HepG2 (cell line): ENCODE data around the gene IGFBP6. TPM values are rescaled to one million over a fixed set of nuclear protein-coding genes. Genes with fewer than 3 reads are reported as not detected.
A peak's percentile ranks its signal among the peaks of the same experiment; 100 is the strongest.

Experiments used
- DNMT1 ChIP-seq: sonication (generic); formaldehyde crosslinking; IDR thresholded peaks from 2 replicates; pipeline ENCODE4 v1.5.1; 2020; ENCODE audit warnings: mild to moderate bottlenecking, missing genetic modification reagents
- FOXC1 ChIP-seq: sonication (generic); formaldehyde crosslinking; IDR thresholded peaks from 2 replicates; pipeline ENCODE4 v1.8.0; 2022; ENCODE audit warnings: mild to moderate bottlenecking, missing genetic modification reagents, borderline replicate concordance
- GABPA ChIP-seq, 2 experiments: IDR thresholded peaks; 2 replicates each; pipeline ENCODE4 v1.6.1; 2011 to 2016; ENCODE audit warnings: low read depth in 2 of 2, low read length in 1 of 2, missing biosample characterization in 1 of 2, missing genetic modification characterization in 1 of 2
- KLF11 ChIP-seq: IDR thresholded peaks from 2 replicates; pipeline ENCODE4 v1.6.1; 2016; ENCODE audit warnings: missing compliant biosample characterization
- KLF15 ChIP-seq: sonication (generic); formaldehyde crosslinking; IDR thresholded peaks from 2 replicates; pipeline ENCODE4 v1.8.1; 2023; ENCODE audit warnings: borderline replicate concordance, mild to moderate bottlenecking, inconsistent platforms, missing genetic modification reagents, mixed read lengths
- NAIF1 ChIP-seq: sonication (generic); formaldehyde crosslinking; IDR thresholded peaks from 2 replicates; pipeline ENCODE4 v1.5.0; 2020; ENCODE audit warnings: mild to moderate bottlenecking, missing genetic modification reagents, borderline replicate concordance
- RXRA ChIP-seq: sonication (generic); formaldehyde crosslinking; IDR thresholded peaks from 2 replicates; pipeline ENCODE4 v1.5.1; 2020; ENCODE audit warnings: missing genetic modification reagents
- RXRB ChIP-seq: IDR thresholded peaks from 2 replicates; pipeline ENCODE4 v1.6.1; 2016; ENCODE audit warnings: borderline replicate concordance, missing genetic modification reagents, missing compliant biosample characterization
- TRAFD1 ChIP-seq: sonication (generic); formaldehyde crosslinking; IDR thresholded peaks from 2 replicates; pipeline ENCODE4 v1.5.1; 2020; ENCODE audit warnings: missing genetic modification reagents, mild to moderate bottlenecking, borderline replicate concordance
- ZFP41 ChIP-seq: sonication (generic); formaldehyde crosslinking; IDR thresholded peaks from 2 replicates; pipeline ENCODE4 v1.4.0; 2020; ENCODE audit warnings: mild to moderate bottlenecking, missing genetic modification reagents, borderline replicate concordance
- ZFP62 ChIP-seq: sonication (generic); formaldehyde crosslinking; IDR thresholded peaks from 2 replicates; pipeline ENCODE4 v1.4.0; 2020; ENCODE audit warnings: missing genetic modification reagents
- ZNF547 ChIP-seq: sonication (generic); formaldehyde crosslinking; IDR thresholded peaks from 2 replicates; pipeline ENCODE4 v1.5.1; 2020; ENCODE audit warnings: mild to moderate bottlenecking, missing genetic modification reagents
- ZNF607 ChIP-seq: sonication (generic); formaldehyde crosslinking; IDR thresholded peaks from 2 replicates; pipeline ENCODE4 v1.5.1; 2020; ENCODE audit warnings: missing genetic modification reagents, mild to moderate bottlenecking, borderline replicate concordance
- ZNF704 ChIP-seq: sonication (generic); formaldehyde crosslinking; IDR thresholded peaks from 2 replicates; pipeline ENCODE4 v1.8.1; 2023; ENCODE audit warnings: mild to moderate bottlenecking, inconsistent platforms, moderate library complexity, missing genetic modification reagents, borderline replicate concordance
- ZNF781 ChIP-seq: sonication (generic); formaldehyde crosslinking; IDR thresholded peaks from 2 replicates; pipeline ENCODE4 v1.5.1; 2020; ENCODE audit warnings: borderline replicate concordance, mild to moderate bottlenecking, missing genetic modification reagents; ENCODE audit errors: not compliant biosample characterization
- ZNF784 ChIP-seq: sonication (generic); formaldehyde crosslinking; IDR thresholded peaks from 2 replicates; pipeline ENCODE4 v1.5.1; 2020; ENCODE audit warnings: missing genetic modification reagents, mild to moderate bottlenecking, borderline replicate concordance
- ZNF883 ChIP-seq: sonication (generic); formaldehyde crosslinking; IDR thresholded peaks from 2 replicates; pipeline ENCODE4 v1.5.1; 2020; ENCODE audit warnings: mild to moderate bottlenecking, missing genetic modification reagents; ENCODE audit errors: not compliant biosample characterization
- ZSCAN21 ChIP-seq: sonication (generic); formaldehyde crosslinking; IDR thresholded peaks from 2 replicates; pipeline ENCODE4 v1.8.0; 2022; ENCODE audit warnings: mild to moderate bottlenecking, missing genetic modification reagents, moderate library complexity, borderline replicate concordance
- polyA plus RNA-seq, 8 experiments: library from polyadenylated mRNA; depleted of rRNA in 3 of 8; stranded (reverse) in 7 of 8; unstranded in 1 of 8; fragments of >200 nt; fragmentation: Illumina TruSeq in 4 of 8; extraction: Trizol in 4 of 8; gene quantifications; 2 replicates each; pipeline versions ENCODE4 v1.2.1 to v1.2.3, GENCODE V29; 2011 to 2016; ENCODE audit warnings: low read depth in 4 of 8, missing spikeins in 1 of 8, mixed read lengths in 1 of 8; ENCODE audit not compliant: insufficient read depth in 1 of 8
- total RNA-seq, 5 experiments: library from RNA; depleted of rRNA; stranded (reverse); fragments of >200 nt; fragmentation: Illumina TruSeq; extraction: Trizol; gene quantifications; 2 replicates each; pipeline ENCODE4 v1.2.3, GENCODE V29; 2016; ENCODE audit warnings: low read depth in 1 of 5
- TF ChIP-seq, protein P1 (sequence below): sonication (generic); formaldehyde crosslinking; IDR thresholded peaks from 2 replicates; pipeline ENCODE4 v1.5.1; 2020; ENCODE audit warnings: missing genetic modification reagents, mild to moderate bottlenecking, borderline replicate concordance
- TF ChIP-seq, protein P2 (sequence below): sonication (generic); formaldehyde crosslinking; IDR thresholded peaks from 2 replicates; pipeline ENCODE4 v1.8.0; 2022; ENCODE audit warnings: mild to moderate bottlenecking, missing genetic modification reagents; ENCODE audit not compliant: insufficient replicate concordance

The IGFBP6 gene
- total and polyA plus RNA-seq, 2 of the 13 experiments (the other 11 are each of a cell fraction or from before 2014, with no cell fraction given), result 3.9 to 25.2 TPM

DNA sequence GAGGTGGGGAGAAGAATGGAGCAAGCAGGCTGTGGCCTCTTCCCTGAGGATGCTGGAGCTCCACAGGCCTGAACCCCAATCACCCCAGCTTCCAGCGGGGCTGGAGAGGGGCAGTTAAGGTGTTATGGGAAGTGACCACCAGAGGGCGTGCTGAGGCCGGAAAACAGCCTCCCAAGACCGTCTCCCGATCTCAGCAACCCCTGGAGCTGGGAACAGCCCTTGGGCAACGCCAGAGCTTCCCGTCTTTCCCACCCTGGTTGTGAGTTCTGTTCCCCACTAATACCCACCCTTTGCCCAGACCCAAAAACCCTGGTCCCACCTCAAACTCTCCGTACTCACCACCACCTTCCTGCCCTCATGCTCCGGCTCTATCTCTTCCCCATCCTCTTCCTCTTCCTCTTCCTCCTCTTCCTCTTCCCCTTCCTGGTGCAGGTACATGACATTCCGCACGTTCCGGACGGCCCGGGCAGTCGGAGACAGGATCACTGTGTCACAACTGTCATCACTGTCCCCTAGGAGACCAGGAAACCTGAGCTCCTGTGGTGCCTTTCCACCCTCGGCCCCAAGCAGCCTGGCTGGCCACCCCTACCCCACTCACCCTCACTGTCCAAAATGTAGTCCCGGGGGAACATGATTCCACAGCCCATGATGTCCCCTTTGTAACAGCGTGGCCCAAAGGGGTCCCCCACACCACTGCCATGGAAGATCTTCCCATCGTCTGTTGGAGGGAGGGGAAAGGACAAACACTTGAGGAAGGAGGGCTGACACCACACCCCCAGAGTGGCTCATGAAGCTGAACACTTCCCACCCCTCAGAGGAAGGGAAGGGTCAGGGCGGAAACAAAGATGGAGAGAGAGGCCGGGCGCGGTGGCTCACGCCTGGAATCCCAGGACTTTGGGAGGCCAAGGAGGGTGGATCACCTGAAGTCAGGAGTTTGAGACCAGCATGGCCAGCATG lies 31.2 kb upstream of the IGFBP6 start (continued):
- TF ChIP-seq ZNF784 (0 out of 2 replicates have a peak, but pooled peaks have one; percentile 42), DNMT1 (CRISPR knock-in tag) (0 out of 2 replicates have a peak, but pooled peaks have one; percentile 71), ZNF607 (CRISPR knock-in tag) (0 out of 2 replicates have a peak, but pooled peaks have one; percentile 40), RXRB (CRISPR knock-in tag) (peak; percentile 36; the same call in 1 of the 2 replicates), ZFP41 (CRISPR knock-in tag) (peak; percentile 40; the same call in 1 of the 2 replicates), FOXC1 (CRISPR knock-in tag) (peak; percentile 77; the same call in 1 of the 2 replicates), NAIF1 (CRISPR knock-in tag) (no peak), ZNF781 (CRISPR knock-in tag) (peak; percentile 43), ZNF704 (CRISPR knock-in tag) (no peak), GABPA (IDR thresholded peaks at IDR 0.05; ENCODE audit: low read depth, low read length) (no peak), GABPA (CRISPR knock-in tag; IDR thresholded peaks at IDR 0.05; ENCODE audit: low read depth) (peak; percentile 14; the same call in 1 of the 2 replicates), KLF15 (CRISPR knock-in tag) (no peak), ZFP62 (no peak), TRAFD1 (CRISPR knock-in tag) (peak; percentile 52; the same call in 1 of the 2 replicates), ZSCAN21 (no peak), ZNF883 (CRISPR knock-in tag) (peak; percentile 47), KLF11 (CRISPR knock-in tag) (no peak), RXRA (CRISPR knock-in tag) (peak; percentile 48; the same call in 1 of the 2 replicates), ZNF547 (0 out of 2 replicates have a peak, but pooled peaks have one; percentile 58)
- TF ChIP-seq, protein P1, sequence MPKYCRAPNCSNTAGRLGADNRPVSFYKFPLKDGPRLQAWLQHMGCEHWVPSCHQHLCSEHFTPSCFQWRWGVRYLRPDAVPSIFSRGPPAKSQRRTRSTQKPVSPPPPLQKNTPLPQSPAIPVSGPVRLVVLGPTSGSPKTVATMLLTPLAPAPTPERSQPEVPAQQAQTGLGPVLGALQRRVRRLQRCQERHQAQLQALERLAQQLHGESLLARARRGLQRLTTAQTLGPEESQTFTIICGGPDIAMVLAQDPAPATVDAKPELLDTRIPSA (CRISPR knock-in tag), result no peak
- TF ChIP-seq, protein P2, sequence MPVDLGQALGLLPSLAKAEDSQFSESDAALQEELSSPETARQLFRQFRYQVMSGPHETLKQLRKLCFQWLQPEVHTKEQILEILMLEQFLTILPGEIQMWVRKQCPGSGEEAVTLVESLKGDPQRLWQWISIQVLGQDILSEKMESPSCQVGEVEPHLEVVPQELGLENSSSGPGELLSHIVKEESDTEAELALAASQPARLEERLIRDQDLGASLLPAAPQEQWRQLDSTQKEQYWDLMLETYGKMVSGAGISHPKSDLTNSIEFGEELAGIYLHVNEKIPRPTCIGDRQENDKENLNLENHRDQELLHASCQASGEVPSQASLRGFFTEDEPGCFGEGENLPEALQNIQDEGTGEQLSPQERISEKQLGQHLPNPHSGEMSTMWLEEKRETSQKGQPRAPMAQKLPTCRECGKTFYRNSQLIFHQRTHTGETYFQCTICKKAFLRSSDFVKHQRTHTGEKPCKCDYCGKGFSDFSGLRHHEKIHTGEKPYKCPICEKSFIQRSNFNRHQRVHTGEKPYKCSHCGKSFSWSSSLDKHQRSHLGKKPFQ (CRISPR knock-in tag), result no peak
